LoVo (cell line): ENCODE measurements around the gene NUP188.
A peak's percentile ranks its signal among the peaks of the same experiment; 100 is the strongest.
"Not testable (repeated sequence)": the region's sequence is repeated elsewhere in the genome, so short reads cannot be mapped to it uniquely, and the experiment has no call there.

Experiments used
- DNase-seq: peaks from one replicate; pipeline ENCODE4 v3.0.0-alpha.2; 2016; ENCODE audit warnings: low spot score

The NUP188 gene

GRCh38 chr9:129030191-129030590 lies 82.7 kb downstream of the NUP188 start:
- no peak for DNase-seq

- no peak for DNase-seq
These were observed 84.0 kb downstream of the NUP188 start for GRCh38 chr9:129031514-129031913.

GRCh38 chr9:129032541-129033159 lies 85.2 kb downstream of the NUP188 start:
- no peak for DNase-seq

GRCh38 chr9:129033216-129033615 lies 85.7 kb downstream of the NUP188 start:
- no peak for DNase-seq

- not testable (repeated sequence) for DNase-seq
These were observed 88.3 kb downstream of the NUP188 start for GRCh38 chr9:129035838-129036237.

- DNase-seq = peak; percentile 99
These were observed 88.9 kb downstream of the NUP188 start, which contains the start of gene MIGA2 for GRCh38 chr9:129036241-129036922. MIGA2 (plus strand) TSS chr9:129036626; CDS start chr9:129040595, 3,969 bp downstream.

- no peak for DNase-seq
These were observed 89.6 kb downstream of the NUP188 start for GRCh38 chr9:129036923-129037766.

- DNase-seq = no peak
These were observed 90.2 kb downstream of the NUP188 start for GRCh38 chr9:129037767-129038098.

- DNase-seq = no peak
These were observed 90.8 kb downstream of the NUP188 start for GRCh38 chr9:129038109-129038852.

GRCh38 chr9:129040113-129040643 lies 92.7 kb downstream of the NUP188 start:
- no peak for DNase-seq

GRCh38 chr9:129042016-129042415 lies 94.5 kb downstream of the NUP188 start:
- DNase-seq = no peak

GRCh38 chr9:129052592-129052991 lies 105.1 kb downstream of the NUP188 start:
- peak; percentile 80 for DNase-seq

- no peak for DNase-seq
These were observed 105.5 kb downstream of the NUP188 start for GRCh38 chr9:129053020-129053419.

GRCh38 chr9:129054163-129054851 lies 106.8 kb downstream of the NUP188 start:
- no peak for DNase-seq
